Forelimb muscle (tissue), 1 donor: Measurements from ENCODE around the gene PCNT. TPM values are rescaled to one million over a fixed set of nuclear protein-coding genes. Genes with fewer than 3 reads are reported as not detected.

Source experiments
- DNase-seq: peaks from one replicate; pipeline ENCODE4 v3.0.0-alpha.2; 2013; ENCODE audit warnings: low read depth
- polyA plus RNA-seq: library from polyadenylated mRNA; unstranded; fragments of 120-200 nt; gene quantifications from one replicate; pipeline ENCODE4 v1.2.1, GENCODE V29; 2013; ENCODE audit not compliant: insufficient read length

Gene PCNT
- polyA plus RNA-seq, result 66.6 TPM

- DNase-seq, result peak; percentile 95
These were observed at the start of gene PCNT, which contains the start of gene C21orf58 for GRCh38 chr21:46323710-46324389. PCNT (plus strand) TSS chr21:46324156; CDS start chr21:46324229, 73 bp downstream. C21orf58 (minus strand) TSS chr21:46323870; CDS start chr21:46322738, 1,132 bp downstream.

- DNase-seq, result no peak
These were observed 49.1 kb upstream of the PCNT start for GRCh38 chr21:46274797-46275390.

- DNase-seq, result no peak
These were observed 39.8 kb upstream of the PCNT start for GRCh38 chr21:46284077-46284644.

- no peak for DNase-seq
These were observed 39.2 kb upstream of the PCNT start for GRCh38 chr21:46284733-46285132.

- DNase-seq, result no peak
These were observed 38.7 kb upstream of the PCNT start, which contains the start of gene MCM3AP for GRCh38 chr21:46285206-46285661. MCM3AP (minus strand) TSS chr21:46285611; CDS start chr21:46285286, 325 bp downstream.

GRCh38 chr21:46285761-46286647 lies 38.0 kb upstream of the PCNT start, which contains the start of gene YBEY:
YBEY (plus strand) TSS chr21:46286342; CDS start chr21:46286914, 572 bp downstream.
- peak; percentile 66 for DNase-seq

- no peak for DNase-seq
These were observed 37.3 kb upstream of the PCNT start for GRCh38 chr21:46286648-46287002.

- no peak for DNase-seq
These were observed 36.4 kb upstream of the PCNT start for GRCh38 chr21:46287541-46287940.

- no peak for DNase-seq
These were observed 34.2 kb upstream of the PCNT start for GRCh38 chr21:46289655-46290179.

- DNase-seq, result no peak
These were observed 32.4 kb upstream of the PCNT start for GRCh38 chr21:46291561-46291960.

- no peak for DNase-seq
These were observed 29.2 kb upstream of the PCNT start for GRCh38 chr21:46294647-46295176.

- no peak for DNase-seq
These were observed 28.7 kb upstream of the PCNT start for GRCh38 chr21:46295177-46295770.

GRCh38 chr21:46295996-46296752 lies 27.8 kb upstream of the PCNT start:
- DNase-seq, result peak; percentile 74

GRCh38 chr21:46297338-46298271 lies 26.4 kb upstream of the PCNT start:
- no peak for DNase-seq

GRCh38 chr21:46299167-46299566 lies 24.8 kb upstream of the PCNT start:
- no peak for DNase-seq

- DNase-seq, result no peak
These were observed 22.2 kb upstream of the PCNT start for GRCh38 chr21:46301759-46302158.

- DNase-seq, result no peak
These were observed 19.5 kb upstream of the PCNT start for GRCh38 chr21:46304437-46304836.

GRCh38 chr21:46304955-46305354 lies 19.0 kb upstream of the PCNT start:
- DNase-seq, result no peak

- DNase-seq, result no peak
These were observed 16.3 kb upstream of the PCNT start for GRCh38 chr21:46307625-46308024.
